Measurements from ENCODE around the gene SLC5A7.

- TF ChIP-seq CTCF (IDR thresholded peaks at IDR 0.05) (no peak), POLR2A (IDR thresholded peaks at IDR 0.05) (no peak)
These were observed 48.5 kb downstream of the SLC5A7 start for GRCh38 chr2:108034843-108035242.

Measured in testis (tissue), 2 donors.